H9 (cell line): ENCODE data around the gene PSMA6. TPM values are rescaled to one million over a fixed set of nuclear protein-coding genes. Genes with fewer than 3 reads are reported as not detected.
"Not testable (repeated sequence)": the region's sequence is repeated elsewhere in the genome, so short reads cannot be mapped to it uniquely, and the experiment has no call there.

ENCODE experiments used
- DNase-seq: peaks from one replicate; pipeline ENCODE4 v3.0.0-alpha.2; 2017
- H2AFZ ChIP-seq: one replicate; pipeline ENCODE4 v1.6.1; 2013; ENCODE audit warnings: mild to moderate bottlenecking, low read length, control low read depth, moderate library complexity
- H2AK5ac ChIP-seq: 2 replicates; pipeline ENCODE4 v1.6.1; 2013; ENCODE audit warnings: low read length, control low read depth, mixed read lengths; ENCODE audit not compliant: insufficient read length
- H2BK120ac ChIP-seq: one replicate; pipeline ENCODE4 v1.6.1; 2013; ENCODE audit warnings: low read depth, mild to moderate bottlenecking, low read length, control low read depth, inconsistent platforms; ENCODE audit not compliant: poor library complexity, severe bottlenecking
- H2BK12ac ChIP-seq: 2 replicates; pipeline ENCODE4 v1.6.1; 2013; ENCODE audit warnings: low read length, control low read depth, mixed read lengths, low read depth; ENCODE audit not compliant: insufficient read length
- H2BK15ac ChIP-seq: 2 replicates; pipeline ENCODE4 v1.6.1; 2013; ENCODE audit warnings: low read depth, low read length, control low read depth
- H2BK20ac ChIP-seq: one replicate; pipeline ENCODE4 v1.6.1; 2013; ENCODE audit warnings: low read depth, mild to moderate bottlenecking, low read length, control low read depth, inconsistent platforms; ENCODE audit not compliant: poor library complexity, severe bottlenecking
- H2BK5ac ChIP-seq: 2 replicates; pipeline ENCODE4 v1.6.1; 2013; ENCODE audit warnings: low read length, control low read depth, mixed read lengths; ENCODE audit not compliant: insufficient read length
- H3K14ac ChIP-seq: 2 replicates; pipeline ENCODE4 v1.6.1; 2013; ENCODE audit warnings: low read length, control low read depth; ENCODE audit not compliant: insufficient read depth
- H3K18ac ChIP-seq: 2 replicates; pipeline ENCODE4 v1.6.1; 2013; ENCODE audit warnings: low read depth, mild to moderate bottlenecking, mixed read lengths, low read length, control low read depth; ENCODE audit not compliant: insufficient read length
- H3K23ac ChIP-seq: 2 replicates; pipeline ENCODE4 v1.6.1; 2013; ENCODE audit warnings: low read length, control low read depth, mixed read lengths, low read depth; ENCODE audit not compliant: insufficient read length
- H3K23me2 ChIP-seq: 2 replicates; pipeline ENCODE4 v1.6.1; 2013; ENCODE audit warnings: low read depth, mild to moderate bottlenecking, mixed read lengths, low read length, control low read depth; ENCODE audit not compliant: insufficient read length, poor library complexity, severe bottlenecking
- H3K27ac ChIP-seq: 2 replicates; pipeline ENCODE4 v1.5.1; 2013; ENCODE audit warnings: low read length, control low read depth, mixed read lengths, low read depth; ENCODE audit not compliant: insufficient read length
- H3K27me3 ChIP-seq: 2 replicates; pipeline ENCODE4 v1.6.1; 2013; ENCODE audit warnings: low read length, control low read depth, inconsistent platforms; ENCODE audit not compliant: insufficient read depth
- H3K4ac ChIP-seq: 2 replicates; pipeline ENCODE4 v1.6.1; 2013; ENCODE audit warnings: low read depth, mild to moderate bottlenecking, control low read depth, inconsistent platforms, low read length, moderate library complexity
- H3K4me1 ChIP-seq: 2 replicates; pipeline ENCODE4 v1.6.1; 2013; ENCODE audit warnings: low read length, control low read depth, inconsistent platforms; ENCODE audit not compliant: insufficient read depth
- H3K4me2 ChIP-seq: 2 replicates; pipeline ENCODE4 v1.6.1; 2013; ENCODE audit warnings: low read length, control low read depth, mixed read lengths; ENCODE audit not compliant: insufficient read length, insufficient read depth
- H3K56ac ChIP-seq: 2 replicates; pipeline ENCODE4 v1.6.1; 2013; ENCODE audit warnings: low read depth, mild to moderate bottlenecking, mixed read lengths, low read length, control low read depth; ENCODE audit not compliant: insufficient read length
- H3K79me1 ChIP-seq: 2 replicates; pipeline ENCODE4 v1.6.1; 2013; ENCODE audit warnings: low read depth, mild to moderate bottlenecking, moderate library complexity, low read length, control low read depth, inconsistent platforms; ENCODE audit not compliant: insufficient read depth, poor library complexity, severe bottlenecking
- H3K79me2 ChIP-seq: 2 replicates; pipeline ENCODE4 v1.6.1; 2013; ENCODE audit warnings: low read length, control low read depth, inconsistent platforms; ENCODE audit not compliant: insufficient read depth
- H3K9ac ChIP-seq: 2 replicates; pipeline ENCODE4 v1.6.1; 2013; ENCODE audit warnings: low read length, control low read depth, mixed read lengths; ENCODE audit not compliant: insufficient read length; ENCODE audit errors: extremely low read depth
- H3K9me3 ChIP-seq: one replicate; pipeline ENCODE4 v1.6.1; 2013; ENCODE audit warnings: low read depth, low read length, inconsistent platforms; ENCODE audit not compliant: control insufficient read depth
- H3T11ph ChIP-seq: one replicate; pipeline ENCODE4 v1.6.1; 2013; ENCODE audit warnings: mild to moderate bottlenecking, low read length, control low read depth, inconsistent platforms
- H4K20me1 ChIP-seq: one replicate; pipeline ENCODE4 v1.6.1; 2013; ENCODE audit not compliant: control insufficient read depth, insufficient read length, insufficient read depth
- H4K5ac ChIP-seq: 2 replicates; pipeline ENCODE4 v1.6.1; 2013; ENCODE audit warnings: low read depth, mild to moderate bottlenecking, mixed read lengths, low read length, control low read depth; ENCODE audit not compliant: insufficient read length
- H4K8ac ChIP-seq: replicated peaks from 2 replicates; pipeline ENCODE4 v1.6.1; 2013; ENCODE audit warnings: low read length, control low read depth, mixed read lengths, low read depth; ENCODE audit not compliant: insufficient read length
- H4K91ac ChIP-seq: 2 replicates; pipeline ENCODE4 v1.6.1; 2013; ENCODE audit warnings: low read depth, mild to moderate bottlenecking, moderate library complexity, mixed read lengths, low read length, control low read depth; ENCODE audit not compliant: insufficient read length
- H3K27ac Mint-ChIP-seq, 3 experiments: 2 replicates in 2 of 3; 3 replicates in 1 of 3; pipeline ENCODE4 v1.8.0; 2020 to 2021; ENCODE audit warnings: mixed read lengths in 3 of 3, mild to moderate bottlenecking in 1 of 3, moderate library complexity in 1 of 3
- H3K27me3 Mint-ChIP-seq: 2 replicates; pipeline ENCODE4 v1.8.0; 2021; ENCODE audit warnings: low read depth, mild to moderate bottlenecking, moderate library complexity, mixed read lengths
- H3K36me3 Mint-ChIP-seq, 3 experiments: 2 replicates in 2 of 3; 3 replicates in 1 of 3; pipeline ENCODE4 v1.8.0; 2020 to 2021; ENCODE audit warnings: low read depth in 3 of 3, mixed read lengths in 3 of 3; ENCODE audit not compliant: insufficient read depth in 1 of 3
- H3K4me1 Mint-ChIP-seq, 2 experiments: 2 replicates each; pipeline ENCODE4 v1.8.0; 2020; ENCODE audit warnings: mixed read lengths in 2 of 2
- H3K4me3 Mint-ChIP-seq, 2 experiments: 2 replicates in 1 of 2; 3 replicates in 1 of 2; pipeline ENCODE4 v1.8.0; 2020 to 2021; ENCODE audit warnings: mild to moderate bottlenecking in 2 of 2, mixed read lengths in 2 of 2, moderate library complexity in 1 of 2
- H3K9me3 Mint-ChIP-seq, 2 experiments: 2 replicates in 1 of 2; 3 replicates in 1 of 2; pipeline ENCODE4 v1.8.0; 2020; ENCODE audit warnings: mild to moderate bottlenecking in 2 of 2, mixed read lengths in 2 of 2, moderate library complexity in 1 of 2
- CTCF ChIP-seq: fragments of 200-600 bp; sonication (generic); conservative IDR thresholded peaks from 3 replicates; pipeline ENCODE4 v1.8.0; 2021; ENCODE audit warnings: antibody characterized with exemption, mild to moderate bottlenecking
- WGBS: extraction: QIAGEN DNeasy Blood & Tissue Kit; methylation state at CpG from one replicate; pipeline ENCODE4 v1.1.7; 2013; ENCODE audit warnings: missing lambda C conversion rate, low lambda C conversion rate, mixed read lengths; ENCODE audit not compliant: insufficient read length; ENCODE audit errors: extremely low coverage; 5-methylcytosine and 5-hydroxymethylcytosine counted together
- total RNA-seq: library from RNA; stranded (reverse); gene quantifications from 2 replicates; pipeline ENCODE4 v1.2.1, GENCODE V29; 2021

Gene PSMA6
- total RNA-seq, 1 experiment from 2014 or later, result 255 TPM

GRCh38 chr14:35300228-35300627, 8.0 kb downstream of the PSMA6 start:
- Mint-ChIP-seq H3K4me3 (no peak overlapping the region), H3K27ac (peak overlapping the region in 2 of 3 experiments; percentile 22 to 78; a peak in 2 of 7 replicates), H3K27me3 (no peaks in the 10 kb centered on the region), H3K9me3 (no peaks in the 10 kb centered on the region), H3K36me3 (peaks cover 2 to 5% (median 5%) of the 10 kb centered on the region in 3 experiments; a peak in 5 of 7 replicates), H3K4me1 (peaks cover 4 to 6% of the 10 kb centered on the region in 2 experiments; a peak in 2 of 4 replicates)
- H3K23ac ChIP-seq, result no peak overlapping the region
- peaks cover 2% of the 10 kb centered on the region; the same call in 1 of the 2 replicates for H3K4me1 ChIP-seq
- no peak overlapping the region for H3K18ac ChIP-seq
- H3K79me1 ChIP-seq, result peaks cover 3% of the 10 kb centered on the region
- no peaks in the 10 kb centered on the region for H3K27me3 ChIP-seq
- no peak for DNase-seq
- no peak overlapping the region for H3T11ph ChIP-seq
- no peak overlapping the region for H2BK15ac ChIP-seq
- no peak overlapping the region for H3K56ac ChIP-seq
- no peak for TF ChIP-seq CTCF
- no peak overlapping the region for H2BK120ac ChIP-seq
- H2AFZ ChIP-seq, result no peak overlapping the region
- H4K8ac ChIP-seq, result no peak overlapping the region
- H4K20me1 ChIP-seq, result no peaks in the 10 kb centered on the region
- H2BK5ac ChIP-seq, result no peak overlapping the region
- H3K9ac ChIP-seq, result no peak overlapping the region
- WGBS, result no CpG with 5 or more reads among the region's 3 CpGs
- no peak overlapping the region for H2BK20ac ChIP-seq
- no peak overlapping the region for H4K91ac ChIP-seq
- no peak overlapping the region for H2BK12ac ChIP-seq
- no peak overlapping the region for H3K4ac ChIP-seq
- H3K9me3 ChIP-seq, result no peaks in the 10 kb centered on the region
- peaks cover 32% of the 10 kb centered on the region for H3K79me2 ChIP-seq
- H3K23me2 ChIP-seq, result no peaks in the 10 kb centered on the region
- H2AK5ac ChIP-seq, result no peak overlapping the region
- no peak overlapping the region for H3K4me2 ChIP-seq
- no peak overlapping the region for H3K14ac ChIP-seq
- H4K5ac ChIP-seq, result no peak overlapping the region
- no peak overlapping the region for H3K27ac ChIP-seq

DNA sequence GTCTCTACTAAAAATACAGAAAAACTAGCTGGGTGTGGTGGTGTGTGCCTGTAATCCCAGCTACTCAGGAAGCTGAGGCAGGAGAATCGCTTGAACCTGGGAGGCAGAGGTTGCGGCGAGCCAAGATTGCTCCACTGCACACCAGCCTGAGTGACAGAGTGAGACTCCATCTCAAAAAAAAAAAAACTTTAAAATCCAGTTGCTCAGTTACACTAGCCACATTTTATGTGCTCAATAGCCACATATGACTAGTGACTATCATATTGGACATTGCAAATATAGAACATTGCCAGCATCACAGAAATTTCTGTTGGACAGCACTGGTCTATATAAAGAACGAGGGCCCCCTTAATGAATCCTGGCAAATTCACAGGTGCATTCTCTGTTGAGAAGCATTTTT, 9.2 kb downstream of the PSMA6 start:
- not testable (repeated sequence) for H2BK12ac ChIP-seq, H3K27ac Mint-ChIP-seq, H3K14ac ChIP-seq, H2AFZ ChIP-seq, H3K27me3 Mint-ChIP-seq, H3K4me1 Mint-ChIP-seq, H3K4me3 Mint-ChIP-seq, H2AK5ac ChIP-seq, H3K23me2 ChIP-seq, H4K5ac ChIP-seq, H4K20me1 ChIP-seq, H3K9me3 ChIP-seq, H4K91ac ChIP-seq, H3K79me1 ChIP-seq, H3K56ac ChIP-seq, H3K9me3 Mint-ChIP-seq, H2BK20ac ChIP-seq, H2BK5ac ChIP-seq, H3T11ph ChIP-seq, H2BK120ac ChIP-seq, H3K27me3 ChIP-seq, H3K4ac ChIP-seq, H3K9ac ChIP-seq, H4K8ac ChIP-seq, DNase-seq, H3K27ac ChIP-seq, H3K23ac ChIP-seq, H3K4me2 ChIP-seq, H3K18ac ChIP-seq, H3K36me3 Mint-ChIP-seq, H2BK15ac ChIP-seq, H3K4me1 ChIP-seq
- peaks cover 27% of the 10 kb centered on the region; the same call in 1 of the 2 replicates for H3K79me2 ChIP-seq
- no CpG with 5 or more reads among the region's 4 CpGs for WGBS
